ENCODE results near the gene CUL2.

Gene CUL2

DNA sequence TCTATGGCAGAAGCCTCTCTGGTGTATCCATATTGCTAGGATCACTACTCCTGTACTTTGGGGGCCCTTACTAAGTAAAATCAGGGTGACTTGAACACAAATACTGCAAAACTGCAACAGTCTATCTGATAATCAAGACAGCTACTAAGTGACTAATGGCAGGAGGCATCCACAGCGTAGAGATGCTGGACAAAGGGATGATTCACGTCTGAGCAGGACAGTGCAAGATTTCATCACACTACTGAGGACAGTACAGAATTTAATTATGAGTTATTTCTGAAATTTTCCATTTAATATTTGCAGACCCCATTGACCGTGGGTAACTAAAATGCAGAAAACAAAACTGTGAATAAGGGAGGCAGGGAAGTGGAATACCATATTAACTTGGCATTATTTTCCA is 10.4 kb downstream of the CUL2 start:
- peak; percentile 83 for DNase-seq (ENCODE audit: low read depth)
- TF ChIP-seq, protein P1, sequence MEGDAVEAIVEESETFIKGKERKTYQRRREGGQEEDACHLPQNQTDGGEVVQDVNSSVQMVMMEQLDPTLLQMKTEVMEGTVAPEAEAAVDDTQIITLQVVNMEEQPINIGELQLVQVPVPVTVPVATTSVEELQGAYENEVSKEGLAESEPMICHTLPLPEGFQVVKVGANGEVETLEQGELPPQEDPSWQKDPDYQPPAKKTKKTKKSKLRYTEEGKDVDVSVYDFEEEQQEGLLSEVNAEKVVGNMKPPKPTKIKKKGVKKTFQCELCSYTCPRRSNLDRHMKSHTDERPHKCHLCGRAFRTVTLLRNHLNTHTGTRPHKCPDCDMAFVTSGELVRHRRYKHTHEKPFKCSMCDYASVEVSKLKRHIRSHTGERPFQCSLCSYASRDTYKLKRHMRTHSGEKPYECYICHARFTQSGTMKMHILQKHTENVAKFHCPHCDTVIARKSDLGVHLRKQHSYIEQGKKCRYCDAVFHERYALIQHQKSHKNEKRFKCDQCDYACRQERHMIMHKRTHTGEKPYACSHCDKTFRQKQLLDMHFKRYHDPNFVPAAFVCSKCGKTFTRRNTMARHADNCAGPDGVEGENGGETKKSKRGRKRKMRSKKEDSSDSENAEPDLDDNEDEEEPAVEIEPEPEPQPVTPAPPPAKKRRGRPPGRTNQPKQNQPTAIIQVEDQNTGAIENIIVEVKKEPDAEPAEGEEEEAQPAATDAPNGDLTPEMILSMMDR (conservative IDR thresholded peaks at IDR 0.05; ENCODE audit: low read length), result no peak
- H3K4me3 ChIP-seq (ENCODE audit: low read length), result no peak overlapping the region

DNA sequence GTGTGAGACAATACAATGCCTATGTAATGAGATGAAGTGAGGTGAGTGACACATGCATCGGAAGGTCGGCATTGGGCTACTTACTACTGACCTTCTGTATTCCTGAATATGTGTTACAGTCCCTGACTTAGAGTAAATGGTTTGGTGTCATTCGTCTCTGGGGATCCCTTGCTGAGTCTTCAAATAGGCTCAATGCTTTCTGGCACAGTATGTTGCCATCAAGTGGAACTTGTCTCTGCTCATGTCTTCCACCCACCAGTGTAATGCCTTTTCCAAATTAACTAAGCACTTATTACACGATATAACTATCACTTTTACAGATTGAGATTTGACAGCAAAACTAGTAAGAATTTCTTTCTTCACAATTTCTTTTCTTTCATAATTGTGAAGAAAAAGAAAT is 10.9 kb downstream of the CUL2 start:
- DNase-seq (ENCODE audit: low read depth), result no peak
- TF ChIP-seq, protein P1 (conservative IDR thresholded peaks at IDR 0.05; ENCODE audit: low read length), result no peak
- H3K4me3 ChIP-seq (ENCODE audit: low read length), result no peak overlapping the region

DNA sequence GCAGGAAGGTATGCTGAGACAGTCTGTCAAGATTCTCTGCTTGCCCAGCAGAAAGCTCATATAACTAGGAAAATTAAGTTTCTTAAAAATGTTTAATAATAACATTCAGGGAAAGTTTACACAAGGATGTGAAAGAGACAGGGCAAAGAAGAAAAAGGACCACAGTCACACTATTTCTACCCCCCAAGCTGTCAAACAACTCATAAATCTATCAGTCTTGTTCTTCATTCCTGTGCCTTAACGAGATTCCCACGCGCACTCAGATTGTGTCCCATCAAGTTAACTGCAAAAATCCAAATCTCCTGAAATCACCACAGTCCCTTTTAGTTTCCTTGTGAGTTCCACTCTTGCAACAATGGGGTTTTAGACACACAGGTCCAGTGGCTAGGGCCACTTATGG is 14.9 kb downstream of the CUL2 start:
- DNase-seq (ENCODE audit: low read depth), result no peak
- TF ChIP-seq, protein P1 (conservative IDR thresholded peaks at IDR 0.05; ENCODE audit: low read length), result no peak
- H3K4me3 ChIP-seq (ENCODE audit: low read length), result no peak overlapping the region

DNA sequence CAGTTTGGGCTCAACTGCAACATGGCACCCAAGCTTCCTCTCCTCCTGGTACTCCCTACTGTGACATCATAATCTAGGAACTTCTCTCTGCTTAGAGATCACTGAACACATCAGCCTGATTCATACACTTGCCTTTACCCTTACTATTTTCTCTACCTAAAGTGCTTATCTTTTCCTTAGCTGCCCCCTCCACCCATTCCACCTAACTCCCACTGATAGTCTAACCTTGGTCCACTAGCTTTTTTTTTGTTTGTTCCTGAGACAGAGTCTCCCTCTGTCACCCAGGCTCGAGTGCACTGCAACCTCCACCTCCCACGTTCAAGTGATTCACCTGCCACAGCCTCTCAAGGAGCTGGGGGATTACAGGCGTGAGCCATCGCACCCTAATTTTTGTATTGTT is 15.9 kb downstream of the CUL2 start:
- no peak for DNase-seq (ENCODE audit: low read depth)
- TF ChIP-seq, protein P1 (conservative IDR thresholded peaks at IDR 0.05; ENCODE audit: low read length), result no peak

DNA sequence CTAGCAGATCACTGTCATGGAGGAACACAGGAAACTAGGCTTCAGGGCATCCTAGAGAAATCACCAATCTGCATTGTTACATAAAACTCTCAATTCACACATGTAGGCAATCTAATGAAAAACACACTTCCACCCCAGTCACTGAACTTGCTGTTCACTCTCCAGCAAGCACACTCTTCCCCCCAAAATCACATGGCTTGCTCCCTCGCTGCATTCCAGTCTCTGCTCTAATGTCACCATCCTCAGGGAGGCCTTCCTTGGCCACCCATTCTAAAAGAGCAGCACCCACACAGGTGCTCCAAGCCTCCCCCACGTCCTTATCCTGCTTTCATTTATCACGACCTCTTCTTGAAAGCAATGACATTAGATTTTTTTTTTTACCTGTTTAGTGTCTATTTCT is 19.6 kb downstream of the CUL2 start:
- H3K4me3 ChIP-seq (ENCODE audit: low read length), result no peak overlapping the region
- TF ChIP-seq, protein P1 (conservative IDR thresholded peaks at IDR 0.05; ENCODE audit: low read length), result no peak
- DNase-seq (ENCODE audit: low read depth), result no peak

More for the DNA sequence above, 15.9 kb downstream of the CUL2 start:
- no peak overlapping the region for H3K4me3 ChIP-seq (ENCODE audit: low read length)

DNA sequence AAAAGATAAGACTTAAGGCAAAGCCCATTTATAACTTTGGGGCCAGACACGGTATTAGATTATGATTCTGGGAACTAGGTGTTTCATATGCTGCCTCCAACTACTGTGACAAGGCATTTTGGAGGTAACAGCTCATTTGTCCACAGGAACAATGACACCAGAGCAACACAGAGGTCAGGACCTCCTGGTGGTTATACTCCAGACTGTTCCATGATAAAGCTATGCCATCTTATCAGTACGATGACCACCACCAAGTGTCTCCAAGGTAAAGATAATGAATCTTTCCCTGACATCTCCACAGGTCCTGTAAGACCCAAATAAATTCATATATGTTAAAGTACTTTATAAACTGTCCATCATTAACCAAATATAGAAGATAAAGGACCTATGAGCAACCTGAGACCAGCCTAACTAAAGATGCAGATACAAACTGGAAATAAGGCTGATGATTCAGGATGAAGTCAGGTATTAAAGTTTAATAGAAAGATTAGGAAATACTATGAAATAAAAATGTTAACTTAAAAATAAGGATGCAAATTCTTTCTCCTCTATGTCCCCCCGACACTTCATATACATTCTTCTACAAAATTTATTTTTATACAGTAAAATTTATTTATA is 26.2 kb downstream of the CUL2 start:
- no peak overlapping the region for H3K4me3 ChIP-seq (ENCODE audit: low read length)
- no peak for DNase-seq (ENCODE audit: low read depth)
- TF ChIP-seq, protein P1 (conservative IDR thresholded peaks at IDR 0.05; ENCODE audit: low read length), result no peak

DNA sequence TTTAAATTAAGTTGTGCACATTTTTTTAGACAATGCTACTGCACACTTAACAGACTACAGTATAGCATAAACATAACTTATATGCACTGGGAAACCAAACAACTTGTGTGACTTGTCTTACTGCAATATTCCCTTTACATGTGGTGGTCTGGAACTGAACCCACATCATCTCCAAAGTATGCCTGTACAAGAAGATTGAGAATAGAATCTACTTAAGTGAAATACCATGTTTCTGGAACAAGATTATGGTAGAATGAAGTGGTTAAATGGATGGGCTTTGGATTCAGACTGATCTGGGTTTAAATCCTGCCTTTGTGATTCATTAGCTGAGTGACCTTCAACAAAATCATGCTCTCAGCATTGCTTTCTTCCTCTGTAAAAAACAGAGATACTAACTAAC is 30.7 kb downstream of the CUL2 start:
- TF ChIP-seq, protein P1 (conservative IDR thresholded peaks at IDR 0.05; ENCODE audit: low read length), result no peak
- DNase-seq (ENCODE audit: low read depth), result peak; percentile 36

More for the DNA sequence above, 30.7 kb downstream of the CUL2 start:
- no peak overlapping the region for H3K4me3 ChIP-seq (ENCODE audit: low read length)

Data from AG10803 (cell line).